Testis (tissue), 3 donors: ENCODE data around the gene R3HCC1L. TPM values are rescaled to one million over a fixed set of nuclear protein-coding genes. Genes with fewer than 3 reads are reported as not detected.

Experiments
- DNase-seq: peaks from one replicate; pipeline ENCODE4 v3.0.0-alpha.2; 2019
- H3K27ac ChIP-seq, 2 donors: fragments of 200-600 bp; sonication (generic); one replicate each; pipeline ENCODE4 v1.5.1; 2019
- H3K27me3 ChIP-seq: fragments of 200-600 bp; sonication (generic); one replicate; pipeline ENCODE4 v1.5.1; 2019
- H3K36me3 ChIP-seq: fragments of 200-600 bp; sonication (generic); one replicate; pipeline ENCODE4 v1.5.1; 2017; ENCODE audit warnings: low read depth; ENCODE audit errors: missing control alignments
- H3K4me1 ChIP-seq: fragments of 200-600 bp; sonication (generic); one replicate; pipeline ENCODE4 v1.5.1; 2019
- H3K4me3 ChIP-seq, 2 donors: fragments of 200-600 bp; sonication (generic); one replicate each; pipeline ENCODE4 v1.5.1; 2017 to 2019
- H3K9me3 ChIP-seq: fragments of 200-600 bp; sonication (generic); one replicate; pipeline ENCODE4 v1.5.1; 2017
- POLR2A ChIP-seq: fragments of 450-650 bp; IDR thresholded peaks from one replicate; pipeline ENCODE4 v1.6.1; 2017; ENCODE audit warnings: antibody characterized with exemption, mild to moderate bottlenecking, moderate library complexity
- WGBS, 2 donors: methylation state at CpG; one replicate each; pipeline ENCODE4 v1.1.5; 2018; 5-methylcytosine and 5-hydroxymethylcytosine counted together
- intact Hi-C: fragments of 100-400 bp; cut with DNase I; formaldehyde crosslinking; loops from one replicate; pipeline ENCODE4 v1.15.1; 2023; ENCODE audit warnings: low total_unique reads
- polyA plus RNA-seq: library from polyadenylated mRNA; stranded (reverse); fragments of 350-450 nt; fragmentation: Illumina TruSeq; extraction: RNeasy Lipid Tissue Mini Kit (QIAGEN cat#74804); gene quantifications from one replicate; pipeline ENCODE4 v1.2.3, GENCODE V29; 2014; ENCODE audit warnings: low read depth, low replicate concordance; ENCODE audit not compliant: insufficient read depth
- total RNA-seq, 2 donors: library from RNA; depleted of rRNA; stranded (reverse); fragments of >200 nt; gene quantifications; one replicate each; pipeline ENCODE4 v1.2.3, GENCODE V29; 2016
- TF ChIP-seq, protein P1 (sequence below), 3 experiments: fragments of 450-650 bp in 2 of 3; fragments of 200-600 bp in 1 of 3; sonication (generic) in 1 of 3; IDR thresholded peaks; one replicate each; pipeline ENCODE4 v1.5.1; 2016 to 2019; ENCODE audit warnings: antibody characterized with exemption in 3 of 3, mild to moderate bottlenecking in 2 of 3, moderate library complexity in 1 of 3

Gene R3HCC1L
- total and polyA plus RNA-seq, 3 donors from 2014 or later = 36.9 to 39.5 (median 38.5) TPM

DNA sequence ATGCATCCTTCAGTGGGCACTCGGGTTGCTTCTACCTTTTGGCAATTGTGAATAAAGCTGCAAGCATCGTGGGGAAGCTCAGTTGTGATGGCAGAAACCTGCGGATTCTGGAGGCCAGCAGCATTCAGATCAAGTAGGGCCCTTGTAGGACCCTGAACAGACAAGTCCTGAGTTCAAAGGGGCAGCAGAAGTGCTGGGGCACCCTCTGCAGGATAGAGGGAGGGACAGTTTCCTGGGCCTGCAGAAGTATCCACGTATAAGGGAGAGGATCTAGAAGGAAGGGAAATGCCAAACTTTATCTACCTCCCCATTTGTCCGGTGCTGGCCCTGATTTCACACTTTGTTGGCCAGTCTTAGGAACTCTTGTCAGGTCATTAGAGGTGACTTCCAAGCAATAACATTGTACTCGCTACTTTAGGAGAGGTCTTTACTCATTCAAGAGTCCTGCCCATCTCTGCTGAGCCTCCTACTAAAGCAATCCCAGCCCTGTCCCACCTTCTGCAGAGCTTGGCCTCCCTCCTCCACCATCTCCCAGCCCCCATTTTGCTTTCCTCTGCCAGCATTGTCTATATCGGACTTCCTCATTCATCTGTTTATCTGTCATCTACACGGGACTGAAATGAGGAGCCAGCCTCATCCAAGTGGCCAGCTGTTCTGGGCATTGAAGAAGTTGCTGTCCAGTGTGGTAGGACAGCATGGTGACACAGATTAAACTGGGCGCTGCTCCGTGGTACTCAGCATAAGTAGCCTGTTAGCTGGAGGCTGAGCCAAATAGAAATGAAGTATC is 26.6 kb upstream of the R3HCC1L start:
- no peak overlapping the region for H3K4me3 ChIP-seq
- intact Hi-C loops = no loop called here
- H3K27me3 ChIP-seq = no peaks in the 10 kb centered on the region
- no peaks in the 10 kb centered on the region for H3K4me1 ChIP-seq
- no peak overlapping the region for H3K27ac ChIP-seq
- H3K9me3 ChIP-seq = no peaks in the 10 kb centered on the region
- H3K36me3 ChIP-seq = no peaks in the 10 kb centered on the region
- no peak for DNase-seq
- TF ChIP-seq POLR2A = no peak
- TF ChIP-seq, protein P1, sequence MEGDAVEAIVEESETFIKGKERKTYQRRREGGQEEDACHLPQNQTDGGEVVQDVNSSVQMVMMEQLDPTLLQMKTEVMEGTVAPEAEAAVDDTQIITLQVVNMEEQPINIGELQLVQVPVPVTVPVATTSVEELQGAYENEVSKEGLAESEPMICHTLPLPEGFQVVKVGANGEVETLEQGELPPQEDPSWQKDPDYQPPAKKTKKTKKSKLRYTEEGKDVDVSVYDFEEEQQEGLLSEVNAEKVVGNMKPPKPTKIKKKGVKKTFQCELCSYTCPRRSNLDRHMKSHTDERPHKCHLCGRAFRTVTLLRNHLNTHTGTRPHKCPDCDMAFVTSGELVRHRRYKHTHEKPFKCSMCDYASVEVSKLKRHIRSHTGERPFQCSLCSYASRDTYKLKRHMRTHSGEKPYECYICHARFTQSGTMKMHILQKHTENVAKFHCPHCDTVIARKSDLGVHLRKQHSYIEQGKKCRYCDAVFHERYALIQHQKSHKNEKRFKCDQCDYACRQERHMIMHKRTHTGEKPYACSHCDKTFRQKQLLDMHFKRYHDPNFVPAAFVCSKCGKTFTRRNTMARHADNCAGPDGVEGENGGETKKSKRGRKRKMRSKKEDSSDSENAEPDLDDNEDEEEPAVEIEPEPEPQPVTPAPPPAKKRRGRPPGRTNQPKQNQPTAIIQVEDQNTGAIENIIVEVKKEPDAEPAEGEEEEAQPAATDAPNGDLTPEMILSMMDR (IDR thresholded peaks at IDR 0.05) = no peak
- WGBS, 2 donors = 76 to 79% methylated on average over 10 of the region's 10 CpGs

DNA sequence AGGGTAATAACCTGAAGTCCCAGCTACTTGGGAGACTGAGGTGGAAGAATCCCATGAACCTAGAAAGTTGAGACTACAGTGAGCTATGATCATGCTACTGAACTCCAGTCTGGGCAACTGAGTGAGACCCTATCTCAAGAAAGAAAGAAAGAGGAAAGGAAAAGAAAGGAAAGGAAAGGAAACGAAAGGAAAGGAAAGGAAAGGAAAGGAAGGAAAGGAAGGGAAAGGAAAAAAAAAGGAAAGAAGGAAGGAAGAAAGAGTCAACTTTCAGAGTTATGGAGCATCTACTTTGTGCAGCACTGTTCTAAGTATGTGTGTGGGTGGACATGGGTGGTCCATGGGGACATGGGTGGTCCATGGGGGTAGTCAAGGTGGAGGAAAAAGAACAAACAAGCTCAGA is 24.1 kb upstream of the R3HCC1L start:
- intact Hi-C loops = no loop called here
- Histone ChIP-seq H3K27me3 (no peaks in the 10 kb centered on the region), H3K4me3 (no peak overlapping the region), H3K27ac (no peak overlapping the region), H3K36me3 (no peaks in the 10 kb centered on the region), H3K9me3 (no peaks in the 10 kb centered on the region), H3K4me1 (no peaks in the 10 kb centered on the region)
- WGBS, 2 donors = 80 to 81% methylated on average over 1 of the region's 1 CpG
- DNase-seq = no peak
- TF ChIP-seq, protein P1 (IDR thresholded peaks at IDR 0.05) = no peak
- no peak for TF ChIP-seq POLR2A

DNA sequence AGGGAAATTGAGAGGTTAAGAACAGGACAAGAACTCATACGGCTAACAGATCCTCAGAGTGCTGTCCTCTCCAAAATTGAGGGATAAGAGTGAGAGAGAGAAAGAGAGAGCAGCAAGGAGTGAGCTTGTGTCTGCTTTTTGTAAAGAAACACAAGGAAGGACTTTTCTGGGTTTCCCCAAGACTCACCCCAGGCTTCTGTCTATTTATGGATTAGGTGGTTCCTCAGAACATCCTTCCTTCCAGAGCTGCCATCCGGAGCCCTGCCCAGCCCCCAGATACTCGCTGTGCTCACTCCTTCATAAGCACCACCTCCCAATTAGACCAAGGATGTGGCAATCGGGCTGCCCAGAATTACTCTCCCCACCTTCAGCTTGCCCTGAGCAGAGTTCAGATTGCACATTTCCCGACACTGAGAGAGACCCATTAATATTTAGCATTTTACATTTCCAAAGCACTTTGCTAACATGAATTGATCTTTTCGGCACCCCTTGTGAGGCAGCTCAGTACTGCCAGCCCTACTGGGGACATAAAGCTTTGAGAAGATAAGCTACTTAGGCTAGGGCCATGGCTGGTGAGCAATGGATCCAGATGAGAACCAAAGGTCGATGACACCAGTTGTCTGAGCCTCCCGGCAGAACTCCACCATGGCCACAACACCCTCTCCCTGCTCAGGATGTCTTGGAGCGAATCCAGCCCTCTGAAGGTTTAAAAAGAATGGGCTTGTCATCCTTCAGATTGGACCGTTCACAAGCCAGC is 19.2 kb upstream of the R3HCC1L start:
- DNase-seq = no peak
- 68 to 71% methylated on average over 10 of the region's 10 CpGs for WGBS, 2 donors
- Histone ChIP-seq H3K27me3 (no peaks in the 10 kb centered on the region), H3K27ac (no peak overlapping the region), H3K4me1 (no peaks in the 10 kb centered on the region), H3K36me3 (no peaks in the 10 kb centered on the region), H3K4me3 (no peak overlapping the region), H3K9me3 (no peaks in the 10 kb centered on the region)
- intact Hi-C loops = no loop called here
- no peak for TF ChIP-seq POLR2A
- TF ChIP-seq, protein P1 (IDR thresholded peaks at IDR 0.05) = no peak

DNA sequence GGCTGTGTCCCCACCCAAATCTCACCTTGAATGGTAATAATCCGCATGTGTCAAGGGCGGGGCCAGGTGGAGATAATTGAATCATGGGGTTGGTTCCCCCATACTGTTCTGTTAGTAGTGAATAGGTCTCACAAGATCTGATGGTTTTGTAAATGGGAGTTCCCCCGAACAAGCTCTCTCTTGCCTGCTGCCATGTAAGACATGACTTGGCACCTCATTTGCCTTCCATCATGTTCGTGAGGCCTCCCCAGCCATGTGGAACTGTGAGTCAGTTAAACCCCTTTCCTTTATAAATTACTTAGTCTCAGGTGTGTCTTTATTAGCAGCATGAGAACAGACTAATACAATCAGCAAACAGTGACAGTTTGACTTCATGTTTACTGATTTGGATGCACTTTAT is 14.6 kb upstream of the R3HCC1L start:
- H3K4me3 ChIP-seq = no peak overlapping the region
- WGBS, 2 donors = 90 to 93% methylated on average over 4 of the region's 4 CpGs
- intact Hi-C loops = no loop called here

More for the DNA sequence above, 14.6 kb upstream of the R3HCC1L start:
- no peak for DNase-seq
- no peak for TF ChIP-seq POLR2A
- TF ChIP-seq, protein P1 (IDR thresholded peaks at IDR 0.05) = no peak
- Histone ChIP-seq H3K27me3 (no peaks in the 10 kb centered on the region), H3K9me3 (no peaks in the 10 kb centered on the region), H3K4me1 (no peaks in the 10 kb centered on the region), H3K36me3 (no peaks in the 10 kb centered on the region), H3K27ac (no peak overlapping the region)
